LNCaP clone FGC (cell line): Measurements from ENCODE around the gene RANBP2.

Experiments
- DNase-seq: peaks from one replicate; pipeline ENCODE4 v3.0.0-alpha.2; 2011; ENCODE audit warnings: low read depth
- H3K4me3 ChIP-seq: 2 replicates; pipeline ENCODE4 v1.5.1; 2011; ENCODE audit warnings: mild to moderate bottlenecking, low read depth, low read length, control low read depth
- CTCF ChIP-seq: IDR thresholded peaks from 2 replicates; pipeline ENCODE4 v1.5.1; 2012; ENCODE audit warnings: mild to moderate bottlenecking; ENCODE audit not compliant: control insufficient read depth, insufficient read depth; ENCODE audit errors: extremely low read depth

RANBP2 gene

DNA sequence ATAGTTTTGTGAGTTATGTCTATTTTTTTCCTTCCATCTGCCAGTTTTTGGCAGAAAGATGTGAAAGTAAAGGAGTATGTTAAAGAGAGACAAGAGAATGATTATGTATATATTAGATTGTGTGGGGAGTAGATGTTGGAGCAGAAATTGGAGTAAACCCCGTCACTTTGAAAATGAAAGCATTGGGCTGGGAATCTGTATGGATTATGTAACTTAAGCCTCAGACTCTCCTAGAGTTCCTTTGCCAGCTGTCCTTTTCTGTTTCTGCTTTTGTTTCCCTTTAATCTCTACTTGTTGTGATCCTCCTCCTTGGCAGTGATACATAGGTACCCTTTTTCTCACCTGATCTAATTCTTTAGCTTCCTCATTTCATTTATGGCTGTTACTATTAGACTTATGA, 86.5 kb downstream of the RANBP2 start:
- no peak for TF ChIP-seq CTCF
- no peak overlapping the region for H3K4me3 ChIP-seq
- DNase-seq = no peak

DNA sequence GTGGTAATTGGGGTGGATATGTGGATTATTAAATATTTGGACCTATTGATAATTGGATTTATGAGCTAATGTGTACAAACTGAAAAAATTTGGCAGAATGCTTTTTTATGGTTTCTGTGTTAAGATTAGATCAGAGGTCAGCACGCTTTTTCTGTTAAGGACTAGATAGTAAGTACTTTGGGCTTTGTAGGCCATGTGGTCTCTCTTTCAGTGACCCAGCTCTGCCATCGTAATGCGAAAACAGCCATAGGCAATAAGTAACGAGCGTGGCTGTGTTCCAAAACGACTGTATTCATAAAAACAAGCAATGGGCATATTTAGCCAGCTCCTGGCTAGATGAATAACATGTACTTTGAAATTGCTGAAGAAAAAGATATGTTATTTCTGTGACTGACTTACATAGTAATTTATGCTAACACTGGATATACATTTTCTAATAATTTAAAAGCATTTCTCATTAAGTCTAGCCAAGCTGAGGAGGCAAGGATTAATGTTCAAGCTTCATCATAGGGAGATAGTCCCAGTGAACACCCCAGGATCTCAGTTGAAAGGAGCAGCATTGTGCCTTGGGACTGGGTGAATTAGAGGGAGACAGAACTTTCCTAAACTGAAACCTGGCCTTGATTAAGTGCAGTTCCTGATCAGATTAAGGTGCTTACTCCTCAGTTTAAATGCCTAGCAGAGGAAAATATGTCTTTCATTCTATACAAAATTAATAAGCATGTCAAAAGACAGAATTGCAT, 87.3 kb downstream of the RANBP2 start:
- DNase-seq = no peak
- no peak for TF ChIP-seq CTCF

DNA sequence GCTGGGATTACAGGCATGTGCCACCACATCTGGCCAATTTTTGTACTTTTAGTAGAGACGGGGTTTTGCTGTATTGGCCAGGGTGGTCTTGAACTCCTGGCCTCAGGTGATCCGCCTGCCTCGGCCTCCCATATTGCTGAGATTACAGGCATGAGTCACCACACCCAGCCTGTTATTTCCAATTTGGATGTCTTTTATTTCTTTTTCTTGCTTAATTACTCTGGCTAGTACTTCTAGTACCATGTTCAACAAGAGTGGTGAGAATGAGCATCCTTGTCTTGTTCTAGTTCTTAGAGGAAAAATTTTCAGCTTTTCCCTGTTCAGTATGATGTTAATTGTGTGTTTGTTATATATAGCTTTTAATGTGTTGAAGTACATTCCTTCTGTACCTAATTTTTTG, 90.7 kb downstream of the RANBP2 start:
- no peak for DNase-seq
- no peak overlapping the region for H3K4me3 ChIP-seq
- no peak for TF ChIP-seq CTCF

More for the DNA sequence above, 87.3 kb downstream of the RANBP2 start:
- H3K4me3 ChIP-seq = no peak overlapping the region

- no peak for TF ChIP-seq CTCF
- DNase-seq = no peak
- H3K4me3 ChIP-seq = no peak overlapping the region
Observed at GRCh38 chr2:108810993-108811957, 92.0 kb downstream of the RANBP2 start.

GRCh38 chr2:108813732-108814131, 94.5 kb downstream of the RANBP2 start:
- no peak for TF ChIP-seq CTCF
- no peak for DNase-seq
- H3K4me3 ChIP-seq = no peak overlapping the region

- DNase-seq = no peak
- no peak overlapping the region for H3K4me3 ChIP-seq
Observed at GRCh38 chr2:108820482-108820881, 101.2 kb downstream of the RANBP2 start.

More at GRCh38 chr2:108820482-108820881, 101.2 kb downstream of the RANBP2 start:
- TF ChIP-seq CTCF = no peak
